ENCODE measurements around the gene ATXN1L. TPM values are rescaled to one million over a fixed set of nuclear protein-coding genes. Genes with fewer than 3 reads are reported as not detected.
"Not testable (repeated sequence)": the region's sequence is repeated elsewhere in the genome, so short reads cannot be mapped to it uniquely, and the experiment has no call there.

Gene ATXN1L
- total and polyA plus RNA-seq, 2 donors (not counting 1 experiment from before 2014, with no cell fraction given) = 21.3 to 39.5 TPM

DNA sequence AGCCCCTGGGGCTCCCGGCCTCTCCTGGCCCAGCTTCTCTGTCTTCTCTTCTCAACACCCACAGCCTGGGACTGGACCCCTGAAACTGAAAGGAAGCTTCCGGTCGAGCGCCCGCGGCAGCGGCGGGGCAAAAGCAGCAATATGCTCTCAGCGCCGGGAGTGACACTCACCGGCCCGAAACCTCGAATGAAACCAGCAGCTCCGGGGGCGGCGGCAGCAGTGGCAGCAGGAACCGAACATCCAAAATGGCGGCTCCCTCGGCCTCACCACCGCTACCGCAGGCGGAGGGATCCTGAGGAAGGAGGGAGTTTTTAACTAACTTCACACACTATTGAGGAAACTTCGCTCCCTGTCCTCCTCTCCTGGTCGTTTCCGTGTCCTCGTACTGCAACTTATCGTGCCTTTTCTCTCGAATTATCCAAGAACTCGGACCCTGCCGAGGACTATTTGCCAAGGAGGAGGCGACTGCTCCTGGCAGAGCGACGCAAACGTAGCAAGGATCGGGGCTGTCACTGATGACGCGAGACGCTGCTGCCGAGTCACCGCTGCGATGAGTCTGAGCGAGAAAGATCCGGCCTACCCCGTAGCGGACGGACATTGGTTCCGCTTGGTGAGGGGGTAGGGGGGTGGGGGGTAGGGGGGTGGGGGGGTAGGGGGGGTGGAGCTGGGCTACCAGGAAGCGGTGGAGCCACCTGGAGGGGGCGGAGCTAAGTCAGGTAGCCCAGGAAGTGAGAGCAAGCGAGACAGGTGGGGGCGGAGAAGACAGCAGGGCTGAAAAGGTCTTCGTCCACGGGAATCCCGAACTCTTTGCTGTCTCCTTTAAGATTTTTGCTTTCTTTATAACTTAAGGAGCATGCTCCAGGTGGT lies 37.0 kb upstream of the ATXN1L start, which contains the start of gene AP1G1:
Gene AP1G1, minus strand, starts transcription at position 242 of the 867 bp plus-strand sequence. CDS start 19,355 bp downstream, outside the sequence.
- Histone ChIP-seq H3K9ac (ENCODE audit: low read length) (peak within 1 kb of the TSS; percentile 91), H3K27me3 (replicated peaks in 1 of 4; ENCODE audit: control extremely low read depth in 1 of 4, control insufficient read depth in 3 of 4, insufficient read depth in 4 of 4, low read length in 3 of 4) (no peaks in the 10 kb centered on the region), H3K4me3 (ENCODE audit: control extremely low read depth in 1 of 5, extremely low read depth in 1 of 5, insufficient read depth in 1 of 5, low read depth in 2 of 5, low read length in 4 of 5) (peak within 1 kb of the TSS; percentile 87 to 99 (median 96)), H3K4me2 (replicated peaks; ENCODE audit: low read depth, low read length, poor library complexity, severe bottlenecking) (peak within 1 kb of the TSS; percentile 75), H3K4me1 (ENCODE audit: control insufficient read depth in 2 of 2, insufficient read depth in 2 of 2, low read length in 2 of 2) (peaks cover 20 to 27% of the 10 kb centered on the region in 2 donors), H3K27ac (ENCODE audit: low read length in 2 of 2) (peak within 1 kb of the TSS; percentile 96 to 99), H3K79me2 (ENCODE audit: control insufficient read depth, insufficient read depth, low read length) (peaks cover 46% of the 10 kb centered on the region), H4K20me1 (ENCODE audit: control insufficient read depth, insufficient read depth, low read length, poor library complexity, severe bottlenecking) (peaks cover 16% of the 10 kb centered on the region), H3K9me3 (ENCODE audit: control extremely low read depth in 1 of 3, control insufficient read depth in 2 of 3, insufficient read depth in 1 of 3, low read length in 2 of 3) (no peaks in the 10 kb centered on the region), H2AFZ (ENCODE audit: insufficient read depth, low read depth, low read length, poor library complexity, severe bottlenecking) (peak within 1 kb of the TSS; percentile 75), H3K36me3 (replicated peaks in 1 of 2; ENCODE audit: control extremely low read depth in 1 of 2, control insufficient read depth in 1 of 2, extremely low read depth in 1 of 2, insufficient read depth in 2 of 2, low read length in 1 of 2) (peaks cover 2 to 8% of the 10 kb centered on the region in 2 experiments)
- Mint-ChIP-seq H3K27ac (peak within 1 kb of the TSS; percentile 100), H3K27me3 (no peaks in the 10 kb centered on the region), H3K4me3 (peak within 1 kb of the TSS; percentile 99), H3K9me3 (ENCODE audit: insufficient read depth) (no peaks in the 10 kb centered on the region), H3K4me1 (peaks cover 30% of the 10 kb centered on the region)
- CTCF ChIA-PET = interaction anchor here (0.7 to 3.3 kb wide), 6 partner anchors 32 to 88 kb away, joined by 3 to 37 read pairs (median 4); partner anchors contain the start of gene ZNF821
- POLR2A ChIA-PET = interaction anchor here (0.6 to 2.5 kb wide), 14 partner anchors 9 to 520 kb away, joined by 3 to 47 read pairs (median 6); partner anchors contain the start of genes ATXN1L, CMTR2, IST1 and ZNF821
- ATAC-seq (ENCODE audit: low read depth) = peak; percentile 89
- DNase-seq = peak; percentile 99
- no peak for TF ChIP-seq EZH2 (IDR thresholded peaks at IDR 0.05; ENCODE audit: borderline replicate concordance, insufficient read depth, low read depth, low read length, poor library complexity, severe bottlenecking)
- TF ChIP-seq, protein P1, sequence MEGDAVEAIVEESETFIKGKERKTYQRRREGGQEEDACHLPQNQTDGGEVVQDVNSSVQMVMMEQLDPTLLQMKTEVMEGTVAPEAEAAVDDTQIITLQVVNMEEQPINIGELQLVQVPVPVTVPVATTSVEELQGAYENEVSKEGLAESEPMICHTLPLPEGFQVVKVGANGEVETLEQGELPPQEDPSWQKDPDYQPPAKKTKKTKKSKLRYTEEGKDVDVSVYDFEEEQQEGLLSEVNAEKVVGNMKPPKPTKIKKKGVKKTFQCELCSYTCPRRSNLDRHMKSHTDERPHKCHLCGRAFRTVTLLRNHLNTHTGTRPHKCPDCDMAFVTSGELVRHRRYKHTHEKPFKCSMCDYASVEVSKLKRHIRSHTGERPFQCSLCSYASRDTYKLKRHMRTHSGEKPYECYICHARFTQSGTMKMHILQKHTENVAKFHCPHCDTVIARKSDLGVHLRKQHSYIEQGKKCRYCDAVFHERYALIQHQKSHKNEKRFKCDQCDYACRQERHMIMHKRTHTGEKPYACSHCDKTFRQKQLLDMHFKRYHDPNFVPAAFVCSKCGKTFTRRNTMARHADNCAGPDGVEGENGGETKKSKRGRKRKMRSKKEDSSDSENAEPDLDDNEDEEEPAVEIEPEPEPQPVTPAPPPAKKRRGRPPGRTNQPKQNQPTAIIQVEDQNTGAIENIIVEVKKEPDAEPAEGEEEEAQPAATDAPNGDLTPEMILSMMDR (IDR thresholded peaks at IDR 0.05) = no peak
- intact Hi-C loops (cut with micrococcal nuclease) = loop anchor here (1.0 to 10.0 kb wide), 7 partner anchors 9 to 156 kb away; partner anchors contain the start of genes ATXN1L and IST1
- WGBS (ENCODE audit: insufficient coverage) = 0% methylated on average over 31 of the region's 54 CpGs

DNA sequence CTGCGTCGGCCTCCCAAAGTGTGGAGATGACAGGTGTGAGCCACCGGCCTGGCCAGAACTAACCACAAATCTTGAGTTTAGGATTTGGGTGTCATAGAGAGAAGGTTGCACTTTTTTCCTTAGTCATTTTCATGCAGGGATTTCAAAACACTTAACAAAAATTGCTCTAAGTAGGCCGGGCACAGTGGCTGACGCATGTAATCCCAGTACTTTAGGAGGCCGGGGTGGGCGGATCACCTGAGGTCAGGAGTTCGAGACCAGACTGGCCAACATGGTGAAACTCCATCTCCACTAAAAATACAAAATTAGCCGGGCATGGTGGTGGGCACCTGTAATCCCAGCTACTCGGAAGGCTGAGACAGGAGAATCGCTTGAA lies 35.6 kb upstream of the ATXN1L start:
- CTCF ChIA-PET; H3K36me3 ChIP-seq (replicated peaks in 1 of 2; ENCODE audit: control extremely low read depth in 1 of 2, control insufficient read depth in 1 of 2, extremely low read depth in 1 of 2, insufficient read depth in 2 of 2, low read length in 1 of 2); H3K27me3 Mint-ChIP-seq; H3K9me3 Mint-ChIP-seq (ENCODE audit: insufficient read depth); H3K4me3 ChIP-seq (ENCODE audit: control extremely low read depth in 1 of 5, extremely low read depth in 1 of 5, insufficient read depth in 1 of 5, low read depth in 2 of 5, low read length in 4 of 5); DNase-seq; H3K9me3 ChIP-seq (ENCODE audit: control extremely low read depth in 1 of 3, control insufficient read depth in 2 of 3, insufficient read depth in 1 of 3, low read length in 2 of 3); ATAC-seq (ENCODE audit: low read depth); intact Hi-C loops (cut with micrococcal nuclease); H3K9ac ChIP-seq (ENCODE audit: low read length); H4K20me1 ChIP-seq (ENCODE audit: control insufficient read depth, insufficient read depth, low read length, poor library complexity, severe bottlenecking); POLR2A ChIA-PET; H3K27me3 ChIP-seq (replicated peaks in 1 of 4; ENCODE audit: control extremely low read depth in 1 of 4, control insufficient read depth in 3 of 4, insufficient read depth in 4 of 4, low read length in 3 of 4): not testable (repeated sequence)
- WGBS (ENCODE audit: insufficient coverage) = 93% methylated on average over 10 of the region's 11 CpGs
- peak overlapping the region in 1 of 2 donors; percentile 89 for H3K27ac ChIP-seq (ENCODE audit: low read length in 2 of 2)
- H2AFZ ChIP-seq (ENCODE audit: insufficient read depth, low read depth, low read length, poor library complexity, severe bottlenecking) = peak overlapping the region; percentile 74
- Mint-ChIP-seq H3K4me1 (peaks cover 27% of the 10 kb centered on the region), H3K4me3 (peak overlapping the region; percentile 34), H3K27ac (peak overlapping the region; percentile 100)
- peaks cover 20 to 27% of the 10 kb centered on the region in 2 donors for H3K4me1 ChIP-seq (ENCODE audit: control insufficient read depth in 2 of 2, insufficient read depth in 2 of 2, low read length in 2 of 2)
- peak overlapping the region; percentile 66 for H3K4me2 ChIP-seq (replicated peaks; ENCODE audit: low read depth, low read length, poor library complexity, severe bottlenecking)
- H3K79me2 ChIP-seq (ENCODE audit: control insufficient read depth, insufficient read depth, low read length) = peaks cover 35% of the 10 kb centered on the region

All from B cell (primary cell).